Daoy (cell line): Measurements from ENCODE around the gene EPN2. TPM values are rescaled to one million over a fixed set of nuclear protein-coding genes. Genes with fewer than 3 reads are reported as not detected.
A peak's percentile ranks its signal among the peaks of the same experiment; 100 is the strongest.

ENCODE experiments used
- DNase-seq: peaks from one replicate; pipeline ENCODE4 v3.0.0-alpha.2; 2015; ENCODE audit warnings: low read depth
- total RNA-seq: library from RNA; depleted of rRNA; stranded (reverse); fragments of >200 nt; shearing (Covaris generic); gene quantifications from 2 replicates; pipeline ENCODE4 v1.2.3, GENCODE V29; 2014

Gene EPN2
- total RNA-seq, 1 experiment from 2014 or later = 37.3 TPM

DNA sequence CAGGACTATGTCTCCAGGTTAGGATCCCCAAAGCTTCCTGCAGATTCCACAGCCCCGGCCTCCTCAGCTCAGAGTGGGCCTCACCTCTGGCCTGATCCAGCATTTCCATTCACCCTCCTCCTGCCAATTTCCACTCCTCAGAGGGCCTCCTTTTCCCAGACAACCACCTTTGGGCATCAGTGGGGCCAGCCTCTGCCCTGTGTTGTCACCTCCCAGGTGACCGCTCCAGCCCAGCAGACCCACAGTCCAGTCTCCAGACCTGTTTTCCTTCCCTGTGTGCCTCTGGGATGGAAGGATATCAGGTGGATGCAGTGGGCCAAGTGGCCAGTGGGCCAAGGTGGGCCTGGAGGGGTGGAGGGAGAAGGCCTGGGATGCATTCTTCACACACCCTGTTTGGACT, 92.7 kb downstream of the EPN2 start:
- no peak for DNase-seq

DNA sequence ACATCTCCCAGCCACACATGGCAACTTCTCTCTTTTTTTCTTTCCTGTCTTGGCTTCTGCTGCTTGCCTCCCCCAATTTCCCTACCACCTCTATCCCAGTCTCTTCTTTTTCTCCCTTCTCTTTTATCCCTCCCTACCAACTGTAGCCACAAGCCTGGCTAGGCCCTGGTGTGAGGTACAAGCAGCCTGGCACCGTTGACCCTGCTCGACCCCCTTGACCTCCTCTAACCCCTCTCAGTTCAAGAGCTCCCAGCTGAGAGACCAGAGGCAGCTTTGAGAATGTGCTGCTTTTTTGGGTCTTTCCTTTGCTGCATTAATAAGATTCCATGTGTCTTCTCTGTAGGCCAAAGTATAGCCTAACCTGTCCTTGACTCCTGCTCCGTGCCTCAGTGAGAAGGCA, 93.1 kb downstream of the EPN2 start:
- no peak for DNase-seq

DNA sequence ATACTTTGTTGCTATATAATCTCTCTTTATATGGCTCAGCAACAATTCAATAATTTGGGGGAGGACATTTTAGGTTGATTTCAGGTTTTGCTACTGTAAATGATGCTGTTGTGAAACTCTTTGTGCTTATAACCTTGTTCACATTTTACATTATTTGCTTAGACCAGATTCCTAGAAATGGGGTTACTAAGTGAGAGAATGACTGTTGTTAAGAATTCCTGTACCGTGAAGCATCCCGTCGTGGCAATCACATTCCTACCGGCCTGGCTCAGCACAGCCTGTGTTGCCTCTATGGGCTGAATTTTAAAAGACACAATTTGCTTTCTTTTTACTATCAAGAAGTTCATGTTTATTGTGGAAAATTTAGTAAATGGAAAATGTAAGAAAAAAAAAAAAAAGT, 94.0 kb downstream of the EPN2 start:
- peak; percentile 56 for DNase-seq

DNA sequence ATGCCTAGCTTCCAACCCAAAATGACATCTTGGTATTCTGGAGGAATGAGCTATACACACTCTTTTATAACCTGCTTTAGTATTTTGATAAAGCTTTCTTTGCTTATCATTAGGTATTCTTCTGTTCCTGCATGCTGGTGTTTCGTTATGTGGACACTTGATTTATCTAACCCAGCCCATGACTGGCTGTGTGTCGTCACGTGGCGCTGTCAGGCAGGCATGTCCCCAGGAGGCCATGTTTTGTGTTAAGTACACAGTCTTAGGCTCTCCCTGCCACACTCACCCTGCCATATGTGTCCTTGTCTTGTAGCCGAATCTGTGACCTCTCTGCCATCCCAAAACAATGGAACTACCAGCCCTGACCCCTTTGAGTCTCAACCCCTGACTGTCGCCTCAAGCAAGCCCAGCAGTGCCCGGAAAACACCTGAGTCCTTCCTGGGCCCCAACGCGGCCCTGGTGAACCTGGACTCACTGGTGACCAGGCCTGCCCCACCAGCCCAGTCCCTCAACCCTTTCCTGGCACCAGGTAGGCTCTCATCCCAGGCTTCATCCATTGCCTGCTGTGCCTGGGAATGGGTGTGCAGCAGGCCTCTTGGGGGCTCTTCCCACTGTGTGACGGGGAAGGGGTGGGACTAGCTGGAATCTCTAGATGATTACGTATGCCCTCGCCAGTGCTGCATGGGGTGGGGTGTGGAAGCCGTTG, 94.5 kb downstream of the EPN2 start:
- DNase-seq = no peak

DNA sequence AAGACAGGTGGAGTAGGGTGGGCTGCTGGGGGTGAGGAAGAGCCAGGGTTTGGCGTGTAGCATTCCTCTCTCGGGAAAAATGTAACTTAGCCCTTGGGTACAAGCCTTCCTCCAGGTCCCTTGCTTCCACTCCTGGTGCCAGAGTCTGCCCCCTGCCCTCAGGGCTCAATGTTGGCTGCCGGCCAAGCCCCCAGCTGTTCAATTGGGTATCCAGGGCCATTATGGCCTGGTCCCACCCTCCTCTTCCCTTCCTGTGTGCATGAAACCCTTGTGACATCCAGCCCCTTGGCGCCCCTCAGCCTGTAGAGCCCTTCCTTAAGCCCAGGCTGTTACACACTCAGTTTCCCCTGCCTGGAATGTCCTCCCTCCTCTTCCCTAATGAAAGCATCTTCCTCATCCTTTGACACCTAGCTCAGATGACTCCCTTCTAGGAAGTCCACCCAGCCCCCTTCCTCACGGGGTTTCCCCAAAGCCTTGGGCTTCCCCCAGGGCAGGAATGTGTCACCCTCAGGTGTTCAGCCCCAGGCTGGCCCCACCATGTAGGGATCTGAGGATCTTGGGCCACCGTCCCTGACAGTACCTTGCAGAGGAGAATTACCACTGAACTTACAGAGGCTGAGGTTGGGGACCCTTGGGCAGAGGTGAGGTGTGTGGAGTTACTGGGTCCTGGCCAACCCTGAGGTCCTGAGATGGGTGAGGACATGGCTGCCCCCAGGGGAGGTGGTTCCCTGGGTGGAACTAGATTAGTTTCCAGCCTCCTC, 95.4 kb downstream of the EPN2 start:
- no peak for DNase-seq

DNA sequence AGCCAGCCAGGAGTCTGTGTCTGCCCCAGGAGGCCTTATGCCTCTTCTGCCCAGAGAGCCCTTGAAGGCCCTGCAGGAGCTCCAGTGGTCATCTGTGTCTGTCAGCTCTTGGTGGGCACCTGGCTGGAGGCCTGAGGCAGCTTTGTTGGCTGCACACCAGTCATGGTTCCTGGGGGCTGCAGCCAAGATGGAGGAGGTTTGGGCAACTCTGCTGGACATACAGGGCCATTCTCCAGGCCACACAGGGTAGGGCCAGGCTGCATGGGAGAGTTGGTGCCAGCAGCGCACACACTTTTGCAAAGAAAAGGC, 95.9 kb downstream of the EPN2 start:
- no peak for DNase-seq

DNA sequence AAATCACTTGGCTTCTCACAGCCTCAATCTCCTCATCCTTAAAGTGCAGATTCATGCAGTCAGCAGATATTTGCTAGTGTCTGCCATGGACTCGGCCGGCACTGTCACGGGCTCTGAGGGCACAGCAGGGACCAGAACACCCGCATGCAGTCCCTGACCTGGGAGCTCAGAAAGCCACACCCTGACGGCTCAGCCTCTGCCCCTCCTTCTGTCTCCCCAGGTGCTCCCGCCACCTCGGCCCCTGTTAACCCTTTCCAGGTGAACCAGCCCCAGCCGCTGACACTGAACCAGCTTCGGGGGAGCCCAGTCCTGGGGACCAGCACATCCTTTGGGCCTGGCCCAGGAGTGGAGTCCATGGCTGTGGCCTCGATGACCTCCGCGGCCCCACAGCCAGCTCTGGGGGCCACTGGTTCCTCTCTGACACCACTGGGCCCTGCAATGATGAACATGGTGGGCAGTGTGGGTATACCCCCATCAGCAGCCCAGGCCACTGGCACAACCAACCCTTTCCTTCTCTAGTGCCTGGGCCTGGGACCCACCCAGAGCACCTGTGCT, 96.6 kb downstream of the EPN2 start:
- DNase-seq = no peak

DNA sequence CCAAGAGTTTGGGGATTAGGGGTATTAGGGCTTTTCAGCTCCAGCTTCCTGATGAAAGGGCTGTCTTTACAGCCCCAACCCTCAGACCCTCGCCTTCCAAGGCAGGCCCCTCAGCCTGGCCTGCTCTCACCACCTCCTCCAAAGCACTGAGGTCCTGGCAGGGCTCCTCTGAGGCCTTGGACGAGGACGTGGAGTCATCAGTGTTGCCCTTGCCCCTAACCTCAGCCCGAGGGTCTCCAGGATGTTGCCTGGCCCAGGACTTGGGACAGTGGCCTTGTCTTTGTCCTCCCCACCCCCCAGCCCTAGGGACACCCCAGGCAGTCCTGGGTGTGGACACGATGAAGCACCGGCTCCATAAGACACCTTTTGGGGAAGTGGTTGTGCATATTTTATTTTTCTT, 97.2 kb downstream of the EPN2 start:
- DNase-seq = no peak

DNA sequence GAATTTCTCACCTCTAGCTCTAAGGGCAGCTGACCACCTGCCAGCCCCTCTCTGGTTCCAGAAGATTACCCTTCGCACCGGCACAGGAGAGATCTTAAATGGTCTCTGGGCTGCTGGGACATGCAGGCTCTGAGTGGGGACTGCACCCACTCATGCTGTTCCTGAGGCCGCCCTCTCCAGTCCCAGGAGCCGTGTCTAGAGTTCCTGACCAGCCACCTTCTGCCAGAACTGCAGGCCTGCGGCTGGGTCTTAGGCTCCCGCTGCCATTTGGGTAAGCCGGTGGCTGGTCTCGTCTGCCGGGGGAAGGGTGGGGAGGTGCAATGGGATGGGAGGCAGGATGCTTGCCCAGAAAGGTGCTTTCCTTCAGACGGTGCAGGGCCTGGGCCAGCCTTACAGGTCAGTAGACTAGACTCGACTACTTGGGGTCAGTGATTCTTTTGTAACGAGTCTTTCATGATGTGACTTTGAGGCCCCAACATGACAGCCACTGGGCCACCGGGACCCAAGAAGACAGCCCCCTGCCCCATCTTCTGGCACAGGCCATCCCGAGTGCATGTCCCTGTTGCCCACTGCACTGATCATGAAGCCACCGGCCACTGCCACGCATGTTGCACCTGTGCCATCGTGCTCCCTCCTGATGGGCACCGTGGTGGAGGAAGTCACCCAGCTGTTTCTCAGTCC, 98.9 kb downstream of the EPN2 start:
- no peak for DNase-seq

DNA sequence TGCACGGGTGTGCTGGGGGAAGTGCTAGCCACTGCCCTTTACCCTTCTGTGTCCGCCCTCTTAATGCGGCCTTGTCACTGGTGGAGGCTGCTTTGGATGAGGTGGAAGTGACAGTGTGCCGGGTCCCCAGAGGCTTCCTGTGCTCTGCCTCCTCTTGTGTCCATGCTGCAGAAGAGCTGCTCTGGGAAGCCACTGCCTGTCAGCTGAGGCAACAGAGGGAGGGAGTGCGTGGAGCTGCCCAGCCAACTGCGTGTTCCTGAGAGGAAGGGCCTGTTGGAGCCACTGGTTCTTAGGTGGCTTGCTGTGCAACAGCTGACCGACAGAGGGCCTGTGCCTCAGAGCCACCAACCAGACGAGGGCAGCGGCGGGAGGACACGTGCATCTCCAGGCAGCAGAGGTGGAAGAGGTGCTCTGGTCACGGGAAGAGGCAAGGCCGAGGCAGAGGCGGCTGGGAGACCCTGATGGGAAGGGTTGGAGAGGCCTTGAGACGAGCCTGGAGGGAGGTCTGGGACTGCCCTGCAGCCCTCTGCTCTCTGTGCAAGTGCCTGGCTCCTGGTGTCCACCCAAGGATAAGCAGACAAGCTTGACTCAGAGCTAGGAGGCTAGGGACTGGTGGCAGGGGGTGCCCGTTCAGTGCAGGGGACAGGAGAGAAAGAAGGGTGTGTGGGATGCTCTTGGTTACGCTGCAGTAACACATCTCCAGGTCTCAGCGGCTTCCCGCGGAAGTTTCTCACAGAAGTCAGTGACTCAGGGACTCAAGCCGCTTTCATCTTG, 100.0 kb downstream of the EPN2 start:
- no peak for DNase-seq

DNA sequence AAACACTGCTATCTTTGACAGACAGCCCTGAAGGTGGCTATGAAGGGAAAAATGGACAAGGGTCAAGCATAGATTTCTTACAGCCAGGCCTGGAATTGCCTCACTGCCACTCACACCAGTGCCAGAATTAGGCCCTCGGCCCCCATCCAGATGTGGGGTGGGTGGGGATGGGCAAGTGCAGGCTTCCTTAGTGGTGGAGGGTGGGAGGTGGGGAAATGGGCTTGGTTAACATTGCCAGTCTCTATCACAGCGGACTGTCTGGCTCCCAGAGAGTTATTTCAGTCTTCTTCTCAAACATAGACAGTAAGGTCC, 100.5 kb downstream of the EPN2 start:
- no peak for DNase-seq

DNA sequence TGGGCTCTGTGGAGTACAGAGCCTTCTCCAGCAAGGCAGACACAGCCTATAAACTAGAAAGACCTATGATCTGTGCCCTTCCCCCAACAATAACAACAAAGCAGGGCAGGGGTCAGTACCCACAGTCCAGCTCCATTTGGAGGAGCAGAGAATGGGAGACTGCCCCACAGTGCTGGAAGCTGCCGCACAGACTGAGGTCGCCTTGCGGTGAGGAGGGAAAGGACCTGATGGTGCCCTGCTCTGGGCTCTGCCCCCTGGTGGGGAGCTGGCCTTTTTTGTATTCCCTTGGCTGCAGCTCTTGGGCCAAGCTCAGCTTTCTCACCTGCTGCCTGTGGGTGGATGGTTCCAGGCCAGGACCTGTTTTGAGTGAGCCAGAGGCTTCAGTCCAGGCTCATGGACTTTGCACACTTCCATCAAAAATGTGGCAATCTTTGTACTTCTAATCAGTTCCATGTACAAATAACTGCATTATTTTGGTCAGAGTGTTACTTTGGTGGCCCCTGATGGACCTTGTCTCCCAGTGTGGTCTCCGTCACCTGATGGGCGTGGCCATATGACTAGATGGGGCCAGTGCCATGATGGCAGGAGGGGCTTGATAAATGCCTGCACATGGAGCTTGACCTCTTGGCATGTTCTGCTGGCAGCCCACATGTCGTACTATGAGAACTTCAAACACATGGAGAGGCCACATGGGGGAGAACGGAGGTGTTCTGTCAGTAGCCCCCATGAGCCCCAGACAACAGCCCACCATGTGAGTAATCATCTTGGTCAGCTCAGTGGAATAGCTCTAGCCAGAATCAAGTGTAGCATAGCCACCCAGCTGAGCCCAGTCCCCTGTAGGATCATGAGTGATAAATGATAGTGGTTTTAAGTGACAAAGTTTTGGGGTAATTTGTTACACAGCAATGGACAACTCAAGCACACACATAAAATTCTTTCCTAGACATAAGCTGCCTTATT, 101.1 kb downstream of the EPN2 start:
- peak; percentile 46 for DNase-seq

DNA sequence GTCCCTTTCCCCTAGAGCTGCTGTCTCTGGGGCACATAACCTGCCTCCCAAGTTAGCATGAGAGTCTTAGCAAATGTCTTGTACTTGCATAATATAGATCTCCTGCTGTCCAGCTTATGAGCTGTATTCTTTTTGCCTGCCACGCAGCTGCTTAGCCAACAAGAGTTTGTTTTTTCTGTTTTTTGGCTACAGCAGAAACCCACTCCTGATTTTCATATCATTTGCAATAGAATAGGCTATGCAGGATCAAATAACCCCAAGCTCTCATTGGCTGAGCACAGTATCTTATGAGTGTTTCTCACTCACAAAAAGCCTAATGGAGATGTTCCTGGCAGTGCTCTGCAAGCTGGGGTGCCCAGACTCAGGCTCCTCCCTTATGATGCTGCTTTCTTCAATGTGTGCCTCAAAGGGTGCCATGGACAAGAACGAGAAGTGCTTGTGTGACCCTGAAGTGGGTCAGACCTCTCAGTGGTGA, 102.2 kb downstream of the EPN2 start:
- no peak for DNase-seq

DNA sequence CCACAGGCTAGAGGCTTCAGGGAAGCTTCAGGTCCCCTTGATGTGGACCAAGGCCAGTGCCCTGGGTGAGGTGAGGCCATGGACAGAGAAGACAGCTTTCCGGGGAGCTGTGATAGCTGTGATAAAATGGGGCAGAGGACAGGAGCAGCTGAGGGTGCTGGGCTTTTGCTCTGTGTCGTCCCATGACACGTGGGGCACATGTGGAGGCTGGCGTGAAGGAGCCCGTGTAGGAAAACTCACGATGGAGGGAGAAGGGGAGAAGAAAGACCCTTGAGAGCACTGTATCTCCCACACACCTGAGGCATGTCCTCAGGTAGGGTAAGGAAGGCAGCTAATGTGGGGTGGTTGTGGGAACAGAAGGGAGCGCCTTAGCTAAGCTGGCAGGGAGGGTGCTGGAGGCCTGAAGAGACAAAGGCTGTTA, 104.1 kb downstream of the EPN2 start:
- no peak for DNase-seq

DNA sequence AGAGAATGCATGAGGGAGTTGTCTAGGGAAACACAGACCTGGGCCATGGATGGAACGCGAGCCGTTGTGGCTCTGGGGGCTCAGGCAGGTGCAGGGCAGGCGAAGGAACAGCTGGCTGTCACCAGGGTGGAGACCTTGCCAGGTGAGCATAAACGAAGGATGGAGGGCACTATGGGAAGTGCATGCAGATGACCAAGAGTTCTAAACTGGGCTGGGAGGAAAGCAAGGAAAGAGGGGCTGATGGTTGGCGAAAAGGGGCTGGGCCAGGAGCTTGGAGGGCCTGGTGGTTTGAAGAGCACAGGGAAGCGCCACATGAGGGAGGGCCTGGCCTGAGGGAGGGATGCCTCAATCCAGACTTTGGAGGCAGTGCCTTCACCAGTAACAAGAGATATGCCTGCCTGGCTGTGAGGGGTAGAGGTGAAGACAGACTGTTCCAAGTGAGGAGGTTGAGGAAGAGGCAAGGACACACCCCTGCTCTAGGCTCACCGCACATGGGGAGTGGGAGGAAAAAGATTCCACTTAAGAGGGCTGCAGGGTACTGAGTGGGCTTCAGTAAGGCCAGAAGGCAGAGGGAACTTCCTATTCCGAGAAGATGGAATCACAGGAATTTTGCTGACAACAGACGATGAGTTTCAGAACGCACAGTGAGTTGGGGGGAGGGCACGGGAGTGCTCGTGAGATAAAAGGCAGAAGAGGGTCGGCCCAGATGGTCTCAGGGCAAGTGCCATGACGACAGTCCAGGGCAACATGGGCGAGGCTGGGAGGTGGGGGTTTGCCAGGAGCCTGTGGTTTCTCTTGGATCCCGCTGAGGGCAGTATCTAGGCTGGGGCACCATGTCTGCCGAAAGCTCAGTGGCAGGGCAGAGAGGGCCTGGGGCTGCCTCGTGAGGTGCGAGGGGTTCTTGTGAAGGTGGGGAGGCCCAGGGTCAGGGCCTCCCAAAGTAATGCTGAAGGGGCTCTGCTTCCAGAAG, 104.8 kb downstream of the EPN2 start:
- no peak for DNase-seq

DNA sequence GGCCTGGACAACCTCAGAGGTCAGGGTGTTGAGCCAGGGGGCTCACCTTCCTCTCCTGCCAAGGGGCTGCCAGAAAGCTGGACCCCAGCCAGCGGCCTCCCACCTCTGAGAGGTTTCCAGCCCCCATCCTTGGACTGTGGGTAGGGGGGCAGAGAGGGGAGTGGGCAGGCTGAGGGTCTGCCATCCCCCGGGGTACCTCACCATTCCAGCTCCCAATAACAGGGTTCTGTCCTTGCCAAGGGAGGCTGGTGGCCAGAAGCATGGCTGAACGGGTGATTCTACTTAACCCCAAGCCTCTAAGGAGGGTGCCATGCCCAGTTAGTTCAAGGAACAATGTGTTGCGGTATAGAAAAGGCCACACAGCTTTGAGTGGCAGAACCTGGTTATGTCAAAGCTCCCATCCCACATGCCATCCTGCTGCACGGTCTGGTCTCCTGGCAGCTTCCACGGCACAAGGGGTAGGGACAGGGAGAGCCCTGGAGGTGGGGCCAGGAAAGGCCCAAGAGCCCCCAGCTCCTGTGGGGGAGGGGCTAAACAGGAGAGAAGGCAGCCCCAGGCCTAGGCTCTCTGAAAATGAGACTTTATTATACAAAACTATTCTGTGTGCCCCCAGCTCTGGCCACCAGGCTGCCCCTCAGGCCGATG, 105.6 kb downstream of the EPN2 start:
- DNase-seq = no peak

DNA sequence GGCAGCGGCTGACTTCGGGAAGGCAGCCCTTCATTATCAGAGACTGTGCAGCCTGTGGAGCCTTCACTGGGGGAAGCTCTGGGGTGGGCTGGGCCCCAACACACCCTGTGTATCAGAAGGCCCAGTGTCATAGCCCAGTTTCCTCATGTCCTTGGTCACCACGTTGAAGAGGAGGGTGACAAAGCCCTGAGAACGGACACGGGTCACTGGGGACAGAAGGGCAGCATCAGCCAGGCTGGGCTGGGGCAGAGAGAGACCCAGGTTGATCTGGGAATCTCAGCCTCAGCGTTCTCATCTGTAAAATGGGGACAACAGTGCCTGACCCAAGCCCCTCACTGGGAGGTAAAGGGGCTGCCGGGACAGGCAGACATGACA, 106.1 kb downstream of the EPN2 start:
- no peak for DNase-seq

DNA sequence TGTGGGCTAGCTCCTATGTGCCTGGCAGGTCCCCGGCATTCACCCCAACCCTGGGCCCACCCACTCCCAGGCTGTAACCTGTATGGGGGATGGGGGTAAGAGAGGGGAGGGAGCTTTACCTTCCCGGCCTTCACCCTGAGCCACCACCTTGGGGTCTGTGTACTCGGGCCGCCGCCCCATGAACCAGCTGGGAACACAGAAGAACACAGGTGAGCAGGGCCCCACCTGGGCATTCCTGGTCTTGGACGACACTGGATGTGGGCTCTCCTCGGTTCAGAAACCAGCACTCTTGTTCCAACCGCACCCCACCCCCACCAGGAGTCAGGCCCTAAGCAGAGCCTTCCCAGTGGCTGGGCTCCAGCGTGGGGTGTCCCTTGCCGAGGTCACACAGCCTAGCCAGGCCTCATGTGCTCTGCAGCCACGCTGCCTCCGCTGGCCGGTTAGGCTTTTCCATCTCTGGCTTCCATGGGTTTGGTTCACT, 106.5 kb downstream of the EPN2 start:
- DNase-seq = no peak
